Cardiac muscle cell (in vitro differentiated cells and primary cell): ENCODE data around the gene ZFAND6. TPM values are rescaled to one million over a fixed set of nuclear protein-coding genes. Genes with fewer than 3 reads are reported as not detected.
"Not testable (repeated sequence)": the region's sequence is repeated elsewhere in the genome, so short reads cannot be mapped to it uniquely, and the experiment has no call there.

Experiments
- DNase-seq, 2 donors: peaks; one replicate each; pipeline versions ENCODE4 v3.0.0 to v3.0.0-alpha.2; 2010 to 2017; ENCODE audit warnings: low read depth in 1 of 2, low spot score in 1 of 2
- H3K27ac ChIP-seq: fragments of 200-600 bp; sonication (generic); 2 replicates; pipeline ENCODE4 v1.5.1; 2016
- H3K27me3 ChIP-seq: fragments of 200-600 bp; sonication (generic); 2 replicates; pipeline ENCODE4 v1.6.0; 2016; ENCODE audit warnings: control low read depth
- H3K36me3 ChIP-seq: fragments of 200-600 bp; sonication (generic); 2 replicates; pipeline ENCODE4 v1.5.1; 2016; ENCODE audit warnings: control low read depth
- H3K4me1 ChIP-seq: fragments of 200-600 bp; sonication (generic); 2 replicates; pipeline ENCODE4 v1.8.1; 2017; ENCODE audit warnings: low read depth, mild to moderate bottlenecking, mixed run types
- H3K4me3 ChIP-seq: fragments of 200-600 bp; sonication (generic); 2 replicates; pipeline ENCODE4 v1.5.1; 2016; ENCODE audit warnings: mild to moderate bottlenecking
- H3K9me3 ChIP-seq: fragments of 200-600 bp; sonication (generic); 2 replicates; pipeline ENCODE4 v1.5.1; 2017; ENCODE audit warnings: low read depth, mild to moderate bottlenecking, control low read depth
- polyA plus RNA-seq: library from polyadenylated mRNA; unstranded; fragments of >200 nt; fragmentation: Nextera tagmentation; extraction: Ambion mirVana; gene quantifications from 2 replicates; pipeline ENCODE4 v1.2.1, GENCODE V29; 2016
- total RNA-seq: library from RNA; depleted of rRNA; stranded (reverse); fragments of >200 nt; gene quantifications from 2 replicates; pipeline ENCODE4 v1.2.3, GENCODE V29; 2016
- TF ChIP-seq, protein P1 (sequence below): IDR thresholded peaks from 2 replicates; pipeline ENCODE4 v1.5.1; 2012; ENCODE audit warnings: low read depth, mild to moderate bottlenecking, low read length

Gene ZFAND6
- total and polyA plus RNA-seq, 2 experiments from 2014 or later = 195 to 253 TPM

- Histone ChIP-seq H3K27ac (no peak overlapping the region), H3K4me1 (peaks cover 45% of the 10 kb centered on the region), H3K9me3 (no peaks in the 10 kb centered on the region), H3K36me3 (no peaks in the 10 kb centered on the region), H3K4me3 (no peak overlapping the region), H3K27me3 (no peaks in the 10 kb centered on the region)
- TF ChIP-seq, protein P1, sequence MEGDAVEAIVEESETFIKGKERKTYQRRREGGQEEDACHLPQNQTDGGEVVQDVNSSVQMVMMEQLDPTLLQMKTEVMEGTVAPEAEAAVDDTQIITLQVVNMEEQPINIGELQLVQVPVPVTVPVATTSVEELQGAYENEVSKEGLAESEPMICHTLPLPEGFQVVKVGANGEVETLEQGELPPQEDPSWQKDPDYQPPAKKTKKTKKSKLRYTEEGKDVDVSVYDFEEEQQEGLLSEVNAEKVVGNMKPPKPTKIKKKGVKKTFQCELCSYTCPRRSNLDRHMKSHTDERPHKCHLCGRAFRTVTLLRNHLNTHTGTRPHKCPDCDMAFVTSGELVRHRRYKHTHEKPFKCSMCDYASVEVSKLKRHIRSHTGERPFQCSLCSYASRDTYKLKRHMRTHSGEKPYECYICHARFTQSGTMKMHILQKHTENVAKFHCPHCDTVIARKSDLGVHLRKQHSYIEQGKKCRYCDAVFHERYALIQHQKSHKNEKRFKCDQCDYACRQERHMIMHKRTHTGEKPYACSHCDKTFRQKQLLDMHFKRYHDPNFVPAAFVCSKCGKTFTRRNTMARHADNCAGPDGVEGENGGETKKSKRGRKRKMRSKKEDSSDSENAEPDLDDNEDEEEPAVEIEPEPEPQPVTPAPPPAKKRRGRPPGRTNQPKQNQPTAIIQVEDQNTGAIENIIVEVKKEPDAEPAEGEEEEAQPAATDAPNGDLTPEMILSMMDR = no peak
- DNase-seq = no peak
Observed at GRCh38 chr15:80095511-80095910, 36.0 kb downstream of the ZFAND6 start.

- TF ChIP-seq, protein P1 = no peak
- DNase-seq = no peak
- Histone ChIP-seq H3K9me3 (no peaks in the 10 kb centered on the region), H3K27ac (no peak overlapping the region), H3K4me3 (no peak overlapping the region), H3K27me3 (no peaks in the 10 kb centered on the region), H3K36me3 (no peaks in the 10 kb centered on the region), H3K4me1 (peaks cover 45% of the 10 kb centered on the region)
Observed at GRCh38 chr15:80095969-80096368, 36.5 kb downstream of the ZFAND6 start.

- Histone ChIP-seq H3K27me3 (no peaks in the 10 kb centered on the region), H3K4me1 (peaks cover 53% of the 10 kb centered on the region), H3K27ac (no peak overlapping the region), H3K4me3 (no peak overlapping the region), H3K36me3 (no peaks in the 10 kb centered on the region), H3K9me3 (no peaks in the 10 kb centered on the region)
- DNase-seq = no peak
- TF ChIP-seq, protein P1 = no peak
Observed at GRCh38 chr15:80098341-80098740, 38.9 kb downstream of the ZFAND6 start.

- H3K9me3 ChIP-seq = no peaks in the 10 kb centered on the region
Observed at GRCh38 chr15:80099241-80099640, 39.8 kb downstream of the ZFAND6 start.

DNA sequence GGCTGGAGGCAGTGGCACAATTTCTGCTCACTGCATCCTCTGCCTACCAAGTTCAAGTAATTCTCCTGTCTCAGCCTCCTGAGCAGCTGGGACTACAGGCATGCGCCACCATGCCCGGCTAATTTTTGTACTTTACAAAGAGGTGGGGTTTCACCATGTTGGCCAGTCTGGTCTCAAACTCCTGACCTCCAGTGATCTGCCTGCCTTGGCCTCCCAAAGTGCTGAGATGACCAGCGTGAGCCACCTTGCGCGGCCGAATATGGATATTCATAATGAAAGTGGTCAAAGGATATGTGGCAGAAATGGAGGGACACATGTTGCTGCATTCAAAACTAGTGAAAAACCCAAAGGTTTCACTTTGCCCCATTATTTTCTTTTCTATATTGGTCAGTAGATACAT lies 40.2 kb downstream of the ZFAND6 start:
- not testable (repeated sequence) for H3K9me3 ChIP-seq, H3K27ac ChIP-seq, H3K4me3 ChIP-seq, H3K27me3 ChIP-seq, DNase-seq, H3K36me3 ChIP-seq
- peaks cover 47% of the 10 kb centered on the region for H3K4me1 ChIP-seq

More at GRCh38 chr15:80099241-80099640, 39.8 kb downstream of the ZFAND6 start:
- no peaks in the 10 kb centered on the region for H3K27me3 ChIP-seq
- peaks cover 47% of the 10 kb centered on the region for H3K4me1 ChIP-seq
- TF ChIP-seq, protein P1 = no peak
- no peak overlapping the region for H3K4me3 ChIP-seq
- no peaks in the 10 kb centered on the region for H3K36me3 ChIP-seq
- H3K27ac ChIP-seq = no peak overlapping the region
- no peak for DNase-seq

- TF ChIP-seq, protein P1 = no peak
- H3K36me3 ChIP-seq = no peaks in the 10 kb centered on the region
- peaks cover 44% of the 10 kb centered on the region for H3K4me1 ChIP-seq
- no peak for DNase-seq
- H3K4me3 ChIP-seq = no peak overlapping the region
- no peaks in the 10 kb centered on the region for H3K27me3 ChIP-seq
- no peaks in the 10 kb centered on the region for H3K9me3 ChIP-seq
- no peak overlapping the region for H3K27ac ChIP-seq
Observed at GRCh38 chr15:80100247-80100646, 40.8 kb downstream of the ZFAND6 start.
